WTC11 (cell line): ENCODE measurements around the gene SOWAHB. TPM values are rescaled to one million over a fixed set of nuclear protein-coding genes. Genes with fewer than 3 reads are reported as not detected.

Experiments
- ATF2 ChIP-seq: sonication (generic); formaldehyde crosslinking; IDR thresholded peaks from 2 replicates; pipeline ENCODE4 v1.8.1; 2022; ENCODE audit warnings: low read depth, missing genetic modification reagents, borderline replicate concordance
- CBFB ChIP-seq: sonication (generic); formaldehyde crosslinking; IDR thresholded peaks from 2 replicates; pipeline ENCODE4 v1.8.1; 2022; ENCODE audit warnings: mild to moderate bottlenecking, low read depth, missing genetic modification reagents
- CDX4 ChIP-seq: fragments of 250-450 bp; sonication (Bioruptor Pico); IDR thresholded peaks from 2 replicates; pipeline ENCODE4 v1.9.0; 2021; ENCODE audit warnings: moderate library complexity, mild to moderate bottlenecking, inconsistent platforms, borderline replicate concordance
- E2F4 ChIP-seq: sonication (generic); formaldehyde crosslinking; IDR thresholded peaks from 2 replicates; pipeline ENCODE4 v1.8.1; 2022; ENCODE audit warnings: low read depth, mild to moderate bottlenecking, moderate library complexity, missing genetic modification reagents, borderline replicate concordance
- FOXK1 ChIP-seq: sonication (generic); formaldehyde crosslinking; IDR thresholded peaks from 2 replicates; pipeline ENCODE4 v1.8.0; 2022; ENCODE audit warnings: mild to moderate bottlenecking, moderate library complexity, missing genetic modification reagents
- HMGXB4 ChIP-seq: sonication (generic); formaldehyde crosslinking; IDR thresholded peaks from 2 replicates; pipeline ENCODE4 v1.8.1; 2023; ENCODE audit warnings: mild to moderate bottlenecking, moderate library complexity, missing genetic modification reagents
- IRF2 ChIP-seq: sonication (generic); formaldehyde crosslinking; IDR thresholded peaks from 2 replicates; pipeline ENCODE4 v1.8.0; 2022; ENCODE audit warnings: low read depth, missing genetic modification reagents, borderline replicate concordance
- JAZF1 ChIP-seq: fragments of 250-450 bp; sonication (Bioruptor Pico); IDR thresholded peaks from 2 replicates; pipeline ENCODE4 v1.9.0; 2021; ENCODE audit warnings: moderate library complexity, mild to moderate bottlenecking, inconsistent platforms
- KAT7 ChIP-seq: sonication (generic); formaldehyde crosslinking; IDR thresholded peaks from 2 replicates; pipeline ENCODE4 v1.8.1; 2023; ENCODE audit warnings: missing genetic modification reagents, mild to moderate bottlenecking, borderline replicate concordance
- MLX ChIP-seq: sonication (generic); formaldehyde crosslinking; IDR thresholded peaks from 2 replicates; pipeline ENCODE4 v1.8.1; 2023; ENCODE audit warnings: mild to moderate bottlenecking, missing genetic modification reagents, moderate library complexity
- MYBL2 ChIP-seq: sonication (generic); formaldehyde crosslinking; IDR thresholded peaks from 2 replicates; pipeline ENCODE4 v1.8.1; 2023; ENCODE audit warnings: mild to moderate bottlenecking, moderate library complexity, missing genetic modification reagents
- NFATC4 ChIP-seq: fragments of 250-450 bp; sonication (Bioruptor Pico); IDR thresholded peaks from 2 replicates; pipeline ENCODE4 v1.9.0; 2021; ENCODE audit warnings: mild to moderate bottlenecking
- SMAD4 ChIP-seq: sonication (generic); formaldehyde crosslinking; IDR thresholded peaks from 2 replicates; pipeline ENCODE4 v1.8.0; 2022; ENCODE audit warnings: mild to moderate bottlenecking, missing genetic modification reagents
- SP1 ChIP-seq: sonication (generic); formaldehyde crosslinking; conservative IDR thresholded peaks from 2 replicates; pipeline ENCODE4 v1.8.1; 2022; ENCODE audit warnings: missing genetic modification reagents
- TCF7 ChIP-seq: sonication (generic); formaldehyde crosslinking; IDR thresholded peaks from 2 replicates; pipeline ENCODE4 v1.8.0; 2022; ENCODE audit warnings: mild to moderate bottlenecking, low read depth, missing genetic modification reagents, moderate library complexity
- ZBTB21 ChIP-seq: sonication (generic); formaldehyde crosslinking; IDR thresholded peaks from 2 replicates; pipeline ENCODE4 v1.8.1; 2023; ENCODE audit warnings: mild to moderate bottlenecking, missing genetic modification reagents, borderline replicate concordance
- ZMAT4 ChIP-seq: fragments of 250-450 bp; sonication (Bioruptor Pico); IDR thresholded peaks from 2 replicates; pipeline ENCODE4 v1.9.0; 2021; ENCODE audit warnings: mild to moderate bottlenecking
- ZNF232 ChIP-seq: sonication (generic); formaldehyde crosslinking; IDR thresholded peaks from 2 replicates; pipeline ENCODE4 v1.8.0; 2022; ENCODE audit warnings: mild to moderate bottlenecking, missing genetic modification reagents
- total RNA-seq: library from RNA; stranded (reverse); gene quantifications from 3 replicates; pipeline ENCODE4 v1.2.3, GENCODE V29; 2021
- TF ChIP-seq, protein P1 (sequence below): sonication (generic); formaldehyde crosslinking; IDR thresholded peaks from 2 replicates; pipeline ENCODE4 v1.8.0; 2023; ENCODE audit warnings: mild to moderate bottlenecking, missing genetic modification reagents
- TF ChIP-seq, protein P2 (sequence below): sonication (generic); formaldehyde crosslinking; IDR thresholded peaks from 2 replicates; pipeline ENCODE4 v1.8.1; 2022; ENCODE audit warnings: missing genetic modification reagents, borderline replicate concordance
- TF ChIP-seq, protein P3 (sequence below): sonication (generic); formaldehyde crosslinking; IDR thresholded peaks from 2 replicates; pipeline ENCODE4 v1.8.0; 2023; ENCODE audit warnings: missing genetic modification reagents
- TF ChIP-seq, protein P4 (sequence below): sonication (generic); formaldehyde crosslinking; IDR thresholded peaks from 2 replicates; pipeline ENCODE4 v1.8.1; 2023; ENCODE audit warnings: mild to moderate bottlenecking, missing genetic modification reagents
- TF ChIP-seq, protein P5 (sequence below): sonication (generic); formaldehyde crosslinking; IDR thresholded peaks from 2 replicates; pipeline ENCODE4 v1.8.0; 2022; ENCODE audit warnings: mild to moderate bottlenecking, missing genetic modification reagents

SOWAHB gene
- total RNA-seq, 1 experiment from 2014 or later = 1.5 TPM

DNA sequence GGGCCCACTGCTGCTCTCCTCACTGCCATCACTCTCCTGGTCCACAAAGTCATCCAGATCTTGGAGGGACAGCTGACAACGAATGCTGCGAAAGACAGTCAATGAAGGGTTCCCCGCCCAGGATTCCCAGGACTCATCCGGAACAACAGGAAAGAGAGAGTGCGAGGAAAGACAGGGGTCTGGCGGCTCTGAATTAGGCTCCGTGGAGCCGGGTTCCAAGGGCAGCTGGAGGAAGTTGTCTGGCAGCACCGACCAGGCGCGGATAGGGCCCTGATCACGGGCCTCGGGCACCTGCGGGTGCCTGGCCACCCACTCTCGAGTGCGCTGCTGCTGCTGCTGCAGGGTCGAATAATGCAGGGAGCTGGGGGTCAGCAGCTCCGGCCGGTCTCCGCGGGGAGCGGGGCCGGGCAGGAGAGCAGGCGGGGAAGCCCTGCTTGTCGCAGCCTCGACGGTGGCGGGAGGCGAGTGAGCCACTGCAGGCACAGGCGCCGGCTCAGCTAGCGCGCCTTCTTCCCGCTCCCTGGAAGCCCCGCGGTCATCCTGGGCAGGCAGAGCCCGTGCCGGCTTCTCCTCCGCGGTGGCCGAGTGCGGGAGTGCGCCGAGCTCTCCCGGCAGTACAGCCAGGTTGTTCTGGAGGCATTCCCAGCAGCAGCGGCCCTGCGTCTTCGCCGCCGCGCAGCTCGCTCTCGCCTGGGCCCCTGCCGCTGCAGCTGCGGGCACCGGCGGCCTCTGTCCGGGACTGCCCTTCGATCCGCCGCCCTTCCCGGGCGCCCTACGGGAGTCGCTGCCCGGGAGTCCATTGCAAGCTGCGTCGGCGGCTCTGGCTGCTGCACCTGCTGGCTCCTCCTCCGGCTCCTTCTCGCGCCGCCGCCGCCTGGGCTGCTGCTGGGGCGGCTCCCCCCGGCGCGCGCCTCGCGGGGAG, 1.1 kb downstream of the SOWAHB start (continued):
- TF ChIP-seq FOXK1 (CRISPR knock-in tag) (0 out of 2 replicates have a peak, but pooled peaks have one; percentile 42), ATF2 (CRISPR knock-in tag) (no peak), MYBL2 (no peak), SP1 (no peak), IRF2 (CRISPR knock-in tag) (no peak), CDX4 (CRISPR knock-in tag) (no peak), ZNF232 (CRISPR knock-in tag) (0 out of 2 replicates have a peak, but pooled peaks have one; percentile 24), E2F4 (CRISPR knock-in tag) (0 out of 2 replicates have a peak, but pooled peaks have one; percentile 40), NFATC4 (CRISPR knock-in tag) (no peak), TCF7 (CRISPR knock-in tag) (no peak), ZBTB21 (CRISPR knock-in tag) (no peak), HMGXB4 (CRISPR knock-in tag) (no peak; the same call in 1 of the 2 replicates), SMAD4 (CRISPR knock-in tag) (no peak), ZMAT4 (CRISPR knock-in tag) (no peak), MLX (no peak), CBFB (CRISPR knock-in tag) (no peak), JAZF1 (CRISPR knock-in tag) (no peak), KAT7 (CRISPR knock-in tag) (no peak)
- TF ChIP-seq, protein P1, sequence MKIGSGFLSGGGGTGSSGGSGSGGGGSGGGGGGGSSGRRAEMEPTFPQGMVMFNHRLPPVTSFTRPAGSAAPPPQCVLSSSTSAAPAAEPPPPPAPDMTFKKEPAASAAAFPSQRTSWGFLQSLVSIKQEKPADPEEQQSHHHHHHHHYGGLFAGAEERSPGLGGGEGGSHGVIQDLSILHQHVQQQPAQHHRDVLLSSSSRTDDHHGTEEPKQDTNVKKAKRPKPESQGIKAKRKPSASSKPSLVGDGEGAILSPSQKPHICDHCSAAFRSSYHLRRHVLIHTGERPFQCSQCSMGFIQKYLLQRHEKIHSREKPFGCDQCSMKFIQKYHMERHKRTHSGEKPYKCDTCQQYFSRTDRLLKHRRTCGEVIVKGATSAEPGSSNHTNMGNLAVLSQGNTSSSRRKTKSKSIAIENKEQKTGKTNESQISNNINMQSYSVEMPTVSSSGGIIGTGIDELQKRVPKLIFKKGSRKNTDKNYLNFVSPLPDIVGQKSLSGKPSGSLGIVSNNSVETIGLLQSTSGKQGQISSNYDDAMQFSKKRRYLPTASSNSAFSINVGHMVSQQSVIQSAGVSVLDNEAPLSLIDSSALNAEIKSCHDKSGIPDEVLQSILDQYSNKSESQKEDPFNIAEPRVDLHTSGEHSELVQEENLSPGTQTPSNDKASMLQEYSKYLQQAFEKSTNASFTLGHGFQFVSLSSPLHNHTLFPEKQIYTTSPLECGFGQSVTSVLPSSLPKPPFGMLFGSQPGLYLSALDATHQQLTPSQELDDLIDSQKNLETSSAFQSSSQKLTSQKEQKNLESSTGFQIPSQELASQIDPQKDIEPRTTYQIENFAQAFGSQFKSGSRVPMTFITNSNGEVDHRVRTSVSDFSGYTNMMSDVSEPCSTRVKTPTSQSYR = no peak
- TF ChIP-seq, protein P2, sequence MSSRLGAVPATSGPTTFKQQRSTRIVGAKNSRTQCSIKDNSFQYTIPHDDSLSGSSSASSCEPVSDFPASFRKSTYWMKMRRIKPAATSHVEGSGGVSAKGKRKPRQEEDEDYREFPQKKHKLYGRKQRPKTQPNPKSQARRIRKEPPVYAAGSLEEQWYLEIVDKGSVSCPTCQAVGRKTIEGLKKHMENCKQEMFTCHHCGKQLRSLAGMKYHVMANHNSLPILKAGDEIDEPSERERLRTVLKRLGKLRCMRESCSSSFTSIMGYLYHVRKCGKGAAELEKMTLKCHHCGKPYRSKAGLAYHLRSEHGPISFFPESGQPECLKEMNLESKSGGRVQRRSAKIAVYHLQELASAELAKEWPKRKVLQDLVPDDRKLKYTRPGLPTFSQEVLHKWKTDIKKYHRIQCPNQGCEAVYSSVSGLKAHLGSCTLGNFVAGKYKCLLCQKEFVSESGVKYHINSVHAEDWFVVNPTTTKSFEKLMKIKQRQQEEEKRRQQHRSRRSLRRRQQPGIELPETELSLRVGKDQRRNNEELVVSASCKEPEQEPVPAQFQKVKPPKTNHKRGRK (CRISPR knock-in tag) = no peak
- TF ChIP-seq, protein P3, sequence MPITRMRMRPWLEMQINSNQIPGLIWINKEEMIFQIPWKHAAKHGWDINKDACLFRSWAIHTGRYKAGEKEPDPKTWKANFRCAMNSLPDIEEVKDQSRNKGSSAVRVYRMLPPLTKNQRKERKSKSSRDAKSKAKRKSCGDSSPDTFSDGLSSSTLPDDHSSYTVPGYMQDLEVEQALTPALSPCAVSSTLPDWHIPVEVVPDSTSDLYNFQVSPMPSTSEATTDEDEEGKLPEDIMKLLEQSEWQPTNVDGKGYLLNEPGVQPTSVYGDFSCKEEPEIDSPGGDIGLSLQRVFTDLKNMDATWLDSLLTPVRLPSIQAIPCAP = no peak
- TF ChIP-seq, protein P4, sequence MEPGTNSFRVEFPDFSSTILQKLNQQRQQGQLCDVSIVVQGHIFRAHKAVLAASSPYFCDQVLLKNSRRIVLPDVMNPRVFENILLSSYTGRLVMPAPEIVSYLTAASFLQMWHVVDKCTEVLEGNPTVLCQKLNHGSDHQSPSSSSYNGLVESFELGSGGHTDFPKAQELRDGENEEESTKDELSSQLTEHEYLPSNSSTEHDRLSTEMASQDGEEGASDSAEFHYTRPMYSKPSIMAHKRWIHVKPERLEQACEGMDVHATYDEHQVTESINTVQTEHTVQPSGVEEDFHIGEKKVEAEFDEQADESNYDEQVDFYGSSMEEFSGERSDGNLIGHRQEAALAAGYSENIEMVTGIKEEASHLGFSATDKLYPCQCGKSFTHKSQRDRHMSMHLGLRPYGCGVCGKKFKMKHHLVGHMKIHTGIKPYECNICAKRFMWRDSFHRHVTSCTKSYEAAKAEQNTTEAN = no peak
- TF ChIP-seq, protein P5, sequence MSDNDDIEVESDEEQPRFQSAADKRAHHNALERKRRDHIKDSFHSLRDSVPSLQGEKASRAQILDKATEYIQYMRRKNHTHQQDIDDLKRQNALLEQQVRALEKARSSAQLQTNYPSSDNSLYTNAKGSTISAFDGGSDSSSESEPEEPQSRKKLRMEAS (CRISPR knock-in tag) = peak; percentile 55; the same call in 1 of the 2 replicates
